ENCODE measurements around the gene ITPK1. TPM values are rescaled to one million over a fixed set of nuclear protein-coding genes. Genes with fewer than 3 reads are reported as not detected.

ITPK1 gene
- total RNA-seq, 2 experiments from 2014 or later, result 12.2 to 18.9 TPM

- Mint-ChIP-seq H3K9me3 (no peaks in the 10 kb centered on the region), H3K4me3 (no peak overlapping the region), H3K27me3 (ENCODE audit: low read depth) (no peaks in the 10 kb centered on the region), H3K36me3 (ENCODE audit: low read depth) (no peaks in the 10 kb centered on the region), H3K4me1 (ENCODE audit: low read depth) (no peaks in the 10 kb centered on the region), H3K27ac (no peak overlapping the region)
- CTCF ChIA-PET, result interaction anchor here (0.5 to 1.9 kb wide), 3 partner anchors 11 to 169 kb away, joined by 3 to 6 read pairs (median 3); no protein-coding TSS in a partner anchor
- no peak for DNase-seq
- intact Hi-C loops (cut with micrococcal nuclease), result no loop called here
These were observed 153.0 kb downstream of the ITPK1 start for GRCh38 chr14:92962831-92963095.

GRCh38 chr14:92962031-92962830 lies 153.5 kb downstream of the ITPK1 start:
- Mint-ChIP-seq H3K4me3 (no peak overlapping the region), H3K9me3 (no peaks in the 10 kb centered on the region), H3K27me3 (ENCODE audit: low read depth) (no peaks in the 10 kb centered on the region), H3K27ac (no peak overlapping the region), H3K4me1 (ENCODE audit: low read depth) (no peaks in the 10 kb centered on the region), H3K36me3 (ENCODE audit: low read depth) (no peaks in the 10 kb centered on the region)
- CTCF ChIA-PET, result interaction anchor here (0.5 to 1.9 kb wide), 3 partner anchors 10 to 170 kb away, joined by 3 to 6 read pairs (median 3); no protein-coding TSS in a partner anchor
- DNase-seq, result no peak
- intact Hi-C loops (cut with micrococcal nuclease), result no loop called here

- no peaks in the 10 kb centered on the region for H3K4me1 Mint-ChIP-seq (ENCODE audit: low read depth)
- DNase-seq, result no peak
- intact Hi-C loops (cut with micrococcal nuclease), result no loop called here
These were observed 154.2 kb downstream of the ITPK1 start for GRCh38 chr14:92961567-92961855.

GRCh38 chr14:92960706-92961566 lies 154.8 kb downstream of the ITPK1 start:
- no peaks in the 10 kb centered on the region for H3K36me3 Mint-ChIP-seq (ENCODE audit: low read depth)
- H3K27me3 Mint-ChIP-seq (ENCODE audit: low read depth), result no peaks in the 10 kb centered on the region
- no peak overlapping the region for H3K27ac Mint-ChIP-seq
- no peak overlapping the region for H3K4me3 Mint-ChIP-seq
- H3K4me1 Mint-ChIP-seq (ENCODE audit: low read depth), result no peaks in the 10 kb centered on the region
- CTCF ChIA-PET, result interaction anchor here (0.6 kb wide), 1 partner anchor 216 kb away, joined by 3 read pairs; no protein-coding TSS in a partner anchor
- no peak for DNase-seq
- no peaks in the 10 kb centered on the region for H3K9me3 Mint-ChIP-seq
- intact Hi-C loops (cut with micrococcal nuclease), result no loop called here

More at GRCh38 chr14:92961567-92961855, 154.2 kb downstream of the ITPK1 start:
- no peaks in the 10 kb centered on the region for H3K9me3 Mint-ChIP-seq
- H3K36me3 Mint-ChIP-seq (ENCODE audit: low read depth), result no peaks in the 10 kb centered on the region
- no peak overlapping the region for H3K4me3 Mint-ChIP-seq
- H3K27me3 Mint-ChIP-seq (ENCODE audit: low read depth), result no peaks in the 10 kb centered on the region
- CTCF ChIA-PET, result interaction anchor here (1.9 kb wide), 1 partner anchor 152 kb away, joined by 6 read pairs; no protein-coding TSS in a partner anchor
- no peak overlapping the region for H3K27ac Mint-ChIP-seq

GRCh38 chr14:92959761-92960680 lies 155.7 kb downstream of the ITPK1 start:
- no peak overlapping the region for H3K4me3 Mint-ChIP-seq

GRCh38 chr14:92959189-92959531 lies 156.6 kb downstream of the ITPK1 start:
- Mint-ChIP-seq H3K9me3 (no peaks in the 10 kb centered on the region), H3K27ac (no peak overlapping the region), H3K36me3 (ENCODE audit: low read depth) (peaks cover 1% of the 10 kb centered on the region), H3K27me3 (ENCODE audit: low read depth) (no peaks in the 10 kb centered on the region), H3K4me3 (no peak overlapping the region), H3K4me1 (ENCODE audit: low read depth) (no peaks in the 10 kb centered on the region)
- CTCF ChIA-PET, result no interaction called here
- intact Hi-C loops (cut with micrococcal nuclease), result loop anchor here (10.0 kb wide), 1 partner anchor 586 kb away; no protein-coding TSS in a partner anchor
- DNase-seq, result no peak

More at GRCh38 chr14:92959761-92960680, 155.7 kb downstream of the ITPK1 start:
- CTCF ChIA-PET, result interaction anchor here (0.6 kb wide), 1 partner anchor 217 kb away, joined by 3 read pairs; no protein-coding TSS in a partner anchor
- Mint-ChIP-seq H3K27ac (no peak overlapping the region), H3K27me3 (ENCODE audit: low read depth) (no peaks in the 10 kb centered on the region), H3K4me1 (ENCODE audit: low read depth) (no peaks in the 10 kb centered on the region), H3K9me3 (no peaks in the 10 kb centered on the region), H3K36me3 (ENCODE audit: low read depth) (peaks cover 1% of the 10 kb centered on the region)
- intact Hi-C loops (cut with micrococcal nuclease), result loop anchor here (10.0 kb wide), 1 partner anchor 585 kb away; no protein-coding TSS in a partner anchor
- no peak for DNase-seq

GRCh38 chr14:92958373-92959188 lies 157.1 kb downstream of the ITPK1 start:
- intact Hi-C loops (cut with micrococcal nuclease), result loop anchor here (10.0 kb wide), 1 partner anchor 586 kb away; no protein-coding TSS in a partner anchor
- no peaks in the 10 kb centered on the region for H3K9me3 Mint-ChIP-seq
- H3K4me3 Mint-ChIP-seq, result no peak overlapping the region
- no peak for DNase-seq
- H3K4me1 Mint-ChIP-seq (ENCODE audit: low read depth), result no peaks in the 10 kb centered on the region
- CTCF ChIA-PET, result no interaction called here
- no peaks in the 10 kb centered on the region for H3K27me3 Mint-ChIP-seq (ENCODE audit: low read depth)
- H3K36me3 Mint-ChIP-seq (ENCODE audit: low read depth), result peaks cover 1% of the 10 kb centered on the region
- no peak overlapping the region for H3K27ac Mint-ChIP-seq

- no peak overlapping the region for H3K27ac Mint-ChIP-seq
- intact Hi-C loops (cut with micrococcal nuclease), result loop anchor here (10.0 kb wide), 1 partner anchor 588 kb away; no protein-coding TSS in a partner anchor
These were observed 158.8 kb downstream of the ITPK1 start for GRCh38 chr14:92956961-92957360.

GRCh38 chr14:92955381-92955780 lies 160.3 kb downstream of the ITPK1 start:
- H3K36me3 Mint-ChIP-seq (ENCODE audit: low read depth), result peaks cover 1% of the 10 kb centered on the region
- intact Hi-C loops (cut with micrococcal nuclease), result loop anchor here (10.0 kb wide), 1 partner anchor 589 kb away; no protein-coding TSS in a partner anchor
- peaks cover 4% of the 10 kb centered on the region for H3K4me1 Mint-ChIP-seq (ENCODE audit: low read depth)
- H3K27me3 Mint-ChIP-seq (ENCODE audit: low read depth), result no peaks in the 10 kb centered on the region
- no peak overlapping the region for H3K4me3 Mint-ChIP-seq
- H3K9me3 Mint-ChIP-seq, result no peaks in the 10 kb centered on the region
- H3K27ac Mint-ChIP-seq, result no peak overlapping the region
- CTCF ChIA-PET, result interaction anchor here (0.5 to 3.2 kb wide), 8 partner anchors 41 to 1080 kb away, joined by 3 to 18 read pairs (median 4); no protein-coding TSS in a partner anchor
- no peak for DNase-seq

More at GRCh38 chr14:92956961-92957360, 158.8 kb downstream of the ITPK1 start:
- Mint-ChIP-seq H3K4me1 (ENCODE audit: low read depth) (peaks cover 2% of the 10 kb centered on the region), H3K36me3 (ENCODE audit: low read depth) (peaks cover 1% of the 10 kb centered on the region), H3K27me3 (ENCODE audit: low read depth) (no peaks in the 10 kb centered on the region), H3K4me3 (no peak overlapping the region), H3K9me3 (no peaks in the 10 kb centered on the region)
- DNase-seq, result no peak
- CTCF ChIA-PET, result no interaction called here

- H3K4me1 Mint-ChIP-seq (ENCODE audit: low read depth), result peaks cover 4% of the 10 kb centered on the region
- CTCF ChIA-PET, result interaction anchor here (0.6 to 3.2 kb wide), 6 partner anchors 55 to 324 kb away, joined by 3 to 18 read pairs (median 4); no protein-coding TSS in a partner anchor
- H3K9me3 Mint-ChIP-seq, result no peaks in the 10 kb centered on the region
- DNase-seq, result no peak
- intact Hi-C loops (cut with micrococcal nuclease), result loop anchor here (10.0 kb wide), 1 partner anchor 590 kb away; no protein-coding TSS in a partner anchor
- H3K4me3 Mint-ChIP-seq, result no peak overlapping the region
- H3K27ac Mint-ChIP-seq, result no peak overlapping the region
- H3K36me3 Mint-ChIP-seq (ENCODE audit: low read depth), result peaks cover 1% of the 10 kb centered on the region
- H3K27me3 Mint-ChIP-seq (ENCODE audit: low read depth), result no peaks in the 10 kb centered on the region
These were observed 160.8 kb downstream of the ITPK1 start for GRCh38 chr14:92954933-92955332.

GRCh38 chr14:92953526-92953925 lies 162.2 kb downstream of the ITPK1 start:
- no peak overlapping the region for H3K4me3 Mint-ChIP-seq
- no peaks in the 10 kb centered on the region for H3K9me3 Mint-ChIP-seq
- CTCF ChIA-PET, result interaction anchor here (1.2 to 3.2 kb wide), 2 partner anchors 160 to 186 kb away, joined by 4 to 18 read pairs; no protein-coding TSS in a partner anchor
- intact Hi-C loops (cut with micrococcal nuclease), result loop anchor here (2.0 to 10.0 kb wide), 2 partner anchors 225 to 591 kb away; no protein-coding TSS in a partner anchor
- peaks cover 1% of the 10 kb centered on the region for H3K36me3 Mint-ChIP-seq (ENCODE audit: low read depth)
- H3K4me1 Mint-ChIP-seq (ENCODE audit: low read depth), result peaks cover 4% of the 10 kb centered on the region
- no peak for DNase-seq
- H3K27me3 Mint-ChIP-seq (ENCODE audit: low read depth), result no peaks in the 10 kb centered on the region
- H3K27ac Mint-ChIP-seq, result no peak overlapping the region

Measured in activated naive CD4-positive, alpha-beta T cell treated with anti-CD3 and anti-CD28 coated beads for 36 hours (primary cell).